Ishikawa (cell line): ENCODE data around the gene MR1.

Experiments
- RAD21 ChIP-seq: IDR thresholded peaks from 2 replicates; pipeline ENCODE4 v1.6.1; 2012; ENCODE audit warnings: low read depth
- YY1 ChIP-seq: IDR thresholded peaks from 2 replicates; pipeline ENCODE4 v1.6.1; 2012; ENCODE audit warnings: low read depth
- ZBTB7A ChIP-seq: IDR thresholded peaks from 2 replicates; pipeline ENCODE4 v1.6.1; 2012; ENCODE audit warnings: low read depth
- TF ChIP-seq, protein P1 (sequence below): IDR thresholded peaks from 2 replicates; pipeline ENCODE4 v1.6.1; 2012
- TF ChIP-seq, protein P2 (sequence below): IDR thresholded peaks from 2 replicates; pipeline ENCODE4 v1.6.1; 2012

DNA sequence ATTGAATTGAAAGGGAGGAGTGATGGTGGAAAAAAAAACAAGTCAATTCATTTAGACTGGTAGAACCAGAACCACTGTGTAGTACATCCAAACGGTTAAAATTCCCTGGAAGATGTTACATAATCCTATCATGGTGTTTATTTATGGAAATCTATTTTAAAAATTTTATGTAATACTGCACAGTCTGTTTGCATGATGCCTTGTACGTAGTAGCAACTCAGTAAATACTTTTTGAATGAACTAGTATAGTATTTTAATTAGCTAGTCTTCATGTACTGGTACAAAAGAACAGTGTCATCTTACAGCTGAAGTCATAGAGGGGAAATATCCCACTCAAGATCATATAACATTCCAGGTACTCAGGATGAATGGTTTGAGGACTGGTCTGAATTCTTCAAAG, 27.7 kb downstream of the MR1 start:
- TF ChIP-seq, protein P1, sequence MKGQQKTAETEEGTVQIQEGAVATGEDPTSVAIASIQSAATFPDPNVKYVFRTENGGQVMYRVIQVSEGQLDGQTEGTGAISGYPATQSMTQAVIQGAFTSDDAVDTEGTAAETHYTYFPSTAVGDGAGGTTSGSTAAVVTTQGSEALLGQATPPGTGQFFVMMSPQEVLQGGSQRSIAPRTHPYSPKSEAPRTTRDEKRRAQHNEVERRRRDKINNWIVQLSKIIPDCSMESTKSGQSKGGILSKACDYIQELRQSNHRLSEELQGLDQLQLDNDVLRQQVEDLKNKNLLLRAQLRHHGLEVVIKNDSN = no peak
- TF ChIP-seq ZBTB7A = no peak
- TF ChIP-seq, protein P2, sequence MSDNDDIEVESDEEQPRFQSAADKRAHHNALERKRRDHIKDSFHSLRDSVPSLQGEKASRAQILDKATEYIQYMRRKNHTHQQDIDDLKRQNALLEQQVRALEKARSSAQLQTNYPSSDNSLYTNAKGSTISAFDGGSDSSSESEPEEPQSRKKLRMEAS = no peak
- no peak for TF ChIP-seq RAD21
- no peak for TF ChIP-seq YY1
